HCT116 (cell line): Measurements from ENCODE around the gene ZNF497. TPM values are rescaled to one million over a fixed set of nuclear protein-coding genes. Genes with fewer than 3 reads are reported as not detected.

Source experiments
- ATAC-seq: fragments of 200-7000 bp; cut with Tn5 transposase; 2 replicates; pipeline ENCODE4 v1.9.1; 2020; ENCODE audit warnings: mild to moderate bottlenecking, moderate library complexity
- BruUV-seq: library from RNA; stranded (reverse); fragments of 400-500 nt; replicated peaks from 2 replicates; lab custom pipeline; 2021; lab: Mats Ljungman, UMichigan
- CTCF ChIA-PET: fragments of 300-600 bp; sonication (Branson Sonifier 250); formaldehyde crosslinking; loops from one replicate; lab custom pipeline; 2021; ENCODE audit warnings: antibody characterized with exemption; lab: Charles Lee
- POLR2A ChIA-PET: fragments of 300-600, 350-600 bp; sonication (Branson Sonifier 250); formaldehyde crosslinking; loops from one replicate; lab custom pipeline; 2021; ENCODE audit warnings: antibody characterized with exemption; lab: Charles Lee
- RAD21 ChIA-PET, 2 experiments: fragments of 300-600 bp; sonication (Branson Sonifier 250); formaldehyde crosslinking; loops; one replicate each; lab custom pipeline; 2023; ENCODE audit warnings: low total read pairs in 2 of 2; ENCODE audit not compliant: uncharacterized antibody in 2 of 2, unreplicated experiment in 2 of 2, low non-redundant PET in 1 of 2; lab: Charles Lee
- DNase-seq: peaks from one replicate; pipeline ENCODE4 v3.0.0-alpha.2; 2010; ENCODE audit warnings: low read depth, low spot score
- H2AFZ ChIP-seq: fragments of 200-600 bp; shearing (Covaris generic), sonication (generic); 2 replicates; pipeline ENCODE4 v1.6.1; 2017; ENCODE audit warnings: low read depth, mixed run types, mixed read lengths, antibody characterized with exemption, low read length; ENCODE audit not compliant: poor library complexity, severe bottlenecking
- H3K27ac ChIP-seq: 2 replicates; pipeline ENCODE4 v1.5.1; 2012; ENCODE audit warnings: low read depth, low read length
- H3K27me3 ChIP-seq: fragments of 200-600 bp; sonication (generic); 2 replicates; pipeline ENCODE4 v1.6.1; 2016; ENCODE audit warnings: mixed run types, low read length, mixed read lengths; ENCODE audit not compliant: insufficient read depth
- H3K36me3 ChIP-seq, 2 experiments: fragments of 200-500 bp in 1 of 2; fragments of 200-600 bp in 1 of 2; sonication (Bioruptor generic) in 1 of 2; sonication (generic) in 1 of 2; 2 replicates each; pipeline versions ENCODE4 v1.5.1 to v1.6.1; 2014 to 2016; ENCODE audit warnings: low read length in 2 of 2, inconsistent platforms in 1 of 2, mixed read lengths in 1 of 2, mixed run types in 1 of 2; ENCODE audit not compliant: insufficient read depth in 2 of 2, control insufficient read depth in 1 of 2
- H3K4me1 ChIP-seq, 2 experiments: fragments of 200-600 bp in 1 of 2; sonication (generic) in 1 of 2; 2 replicates each; pipeline versions ENCODE4 v1.5.1 to v1.6.1; 2012 to 2017; ENCODE audit warnings: low read length in 2 of 2, inconsistent platforms in 1 of 2, mild to moderate bottlenecking in 1 of 2, mixed read lengths in 1 of 2, mixed run types in 1 of 2, moderate library complexity in 1 of 2; ENCODE audit not compliant: insufficient read depth in 2 of 2, control insufficient read depth in 1 of 2
- H3K4me2 ChIP-seq: fragments of 200-600 bp; sonication (generic); 2 replicates; pipeline ENCODE4 v1.6.1; 2017; ENCODE audit warnings: mixed run types, low read length, mixed read lengths
- H3K4me3 ChIP-seq, 2 experiments: fragments of 200-600 bp in 1 of 2; sonication (generic) in 1 of 2; replicated peaks in 1 of 2; 2 replicates each; pipeline ENCODE4 v1.5.1; 2011 to 2016; ENCODE audit warnings: low read length in 2 of 2, control low read depth in 1 of 2, low read depth in 1 of 2, mild to moderate bottlenecking in 1 of 2, mixed read lengths in 1 of 2, mixed run types in 1 of 2
- H3K79me2 ChIP-seq: fragments of 200-600 bp; sonication (generic); 2 replicates; pipeline ENCODE4 v1.6.1; 2017; ENCODE audit warnings: mild to moderate bottlenecking, mixed run types, low read length, moderate library complexity, mixed read lengths; ENCODE audit not compliant: insufficient read depth
- H3K9ac ChIP-seq: fragments of 200-600 bp; sonication (generic); 2 replicates; pipeline ENCODE4 v1.6.1; 2016; ENCODE audit warnings: low read length, mixed read lengths
- H3K9me2 ChIP-seq: fragments of 200-600 bp; sonication (generic), shearing (Covaris generic); 2 replicates; pipeline ENCODE4 v1.6.1; 2017; ENCODE audit warnings: mixed run types, mild to moderate bottlenecking, moderate library complexity; ENCODE audit not compliant: insufficient read depth
- H3K9me3 ChIP-seq, 2 experiments: fragments of 200-500 bp in 1 of 2; fragments of 200-600 bp in 1 of 2; sonication (Bioruptor generic) in 1 of 2; sonication (generic) in 1 of 2; 2 replicates each; pipeline ENCODE4 v1.6.1; 2014 to 2017; ENCODE audit warnings: low read length in 2 of 2, mixed read lengths in 2 of 2, inconsistent platforms in 1 of 2, low read depth in 1 of 2, mild to moderate bottlenecking in 1 of 2, mixed run types in 1 of 2, moderate library complexity in 1 of 2; ENCODE audit not compliant: control insufficient read depth in 1 of 2, insufficient read depth in 1 of 2
- H4K20me1 ChIP-seq: fragments of 200-600 bp; sonication (generic), shearing (Covaris generic); 2 replicates; pipeline ENCODE4 v1.6.1; 2017; ENCODE audit warnings: mixed run types, mild to moderate bottlenecking, moderate library complexity; ENCODE audit not compliant: insufficient read depth
- ATF3 ChIP-seq: IDR thresholded peaks from 2 replicates; pipeline ENCODE4 v1.6.1; 2012
- CBX3 ChIP-seq: IDR thresholded peaks from 2 replicates; pipeline ENCODE4 v1.6.1; 2012; ENCODE audit warnings: low read depth
- CEBPB ChIP-seq: IDR thresholded peaks from 2 replicates; pipeline ENCODE4 v1.6.1; 2012; ENCODE audit warnings: low read depth
- EGR1 ChIP-seq: IDR thresholded peaks from 2 replicates; pipeline ENCODE4 v1.6.1; 2012; ENCODE audit warnings: low read depth
- EZH2 ChIP-seq: fragments of 200-600 bp; sonication (generic); IDR thresholded peaks from 2 replicates; pipeline ENCODE4 v1.6.1; 2017; ENCODE audit warnings: antibody characterized with exemption, mixed run types
- EZH2phosphoT487 ChIP-seq: fragments of 200-600 bp; IDR thresholded peaks from 2 replicates; pipeline ENCODE4 v1.6.1; 2018; ENCODE audit warnings: antibody characterized with exemption, borderline replicate concordance
- FOSL1 ChIP-seq: IDR thresholded peaks from 2 replicates; pipeline ENCODE4 v1.6.1; 2012; ENCODE audit warnings: low read depth
- POLR2A ChIP-seq: IDR thresholded peaks from 2 replicates; pipeline ENCODE4 v1.7.0; 2011; ENCODE audit warnings: borderline replicate concordance; ENCODE audit not compliant: insufficient read depth, insufficient read length; ENCODE audit errors: extremely low read depth
- RAD21 ChIP-seq: IDR thresholded peaks from 2 replicates; pipeline ENCODE4 v1.6.1; 2012; ENCODE audit warnings: low read depth, mild to moderate bottlenecking
- REST ChIP-seq: IDR thresholded peaks from 2 replicates; pipeline ENCODE4 v1.6.1; 2012; ENCODE audit warnings: low read depth
- SP1 ChIP-seq: IDR thresholded peaks from 2 replicates; pipeline ENCODE4 v1.6.1; 2012; ENCODE audit warnings: low read depth
- TCF7L2 ChIP-seq: IDR thresholded peaks from 2 replicates; pipeline ENCODE4 v1.7.0; 2011; ENCODE audit warnings: borderline replicate concordance, inconsistent platforms; ENCODE audit not compliant: insufficient read depth, insufficient read length; ENCODE audit errors: extremely low read depth
- YY1 ChIP-seq: IDR thresholded peaks from 2 replicates; pipeline ENCODE4 v1.6.1; 2011; ENCODE audit warnings: low read length, low read depth, moderate library complexity, mild to moderate bottlenecking; ENCODE audit not compliant: insufficient replicate concordance; ENCODE audit errors: extremely low read depth
- intact Hi-C: fragments of 100-400 bp; cut with micrococcal nuclease; formaldehyde crosslinking; loops from 2 replicates; pipeline ENCODE4 v1.10.0; 2022
- total RNA-seq: library from RNA; stranded (reverse); gene quantifications from one replicate; pipeline ENCODE4 v1.2.1, GENCODE V29; 2021; ENCODE audit not compliant: unreplicated experiment
- TF ChIP-seq, protein P1 (sequence below): IDR thresholded peaks from 2 replicates; pipeline ENCODE4 v1.6.1; 2012
- TF ChIP-seq, protein P2 (sequence below): IDR thresholded peaks from 2 replicates; pipeline ENCODE4 v1.6.1; 2011; ENCODE audit warnings: mild to moderate bottlenecking, low read length, moderate library complexity; ENCODE audit not compliant: insufficient replicate concordance; ENCODE audit errors: extremely low read depth

ZNF497 gene
- total RNA-seq, 1 experiment from 2014 or later = 5.1 TPM

DNA sequence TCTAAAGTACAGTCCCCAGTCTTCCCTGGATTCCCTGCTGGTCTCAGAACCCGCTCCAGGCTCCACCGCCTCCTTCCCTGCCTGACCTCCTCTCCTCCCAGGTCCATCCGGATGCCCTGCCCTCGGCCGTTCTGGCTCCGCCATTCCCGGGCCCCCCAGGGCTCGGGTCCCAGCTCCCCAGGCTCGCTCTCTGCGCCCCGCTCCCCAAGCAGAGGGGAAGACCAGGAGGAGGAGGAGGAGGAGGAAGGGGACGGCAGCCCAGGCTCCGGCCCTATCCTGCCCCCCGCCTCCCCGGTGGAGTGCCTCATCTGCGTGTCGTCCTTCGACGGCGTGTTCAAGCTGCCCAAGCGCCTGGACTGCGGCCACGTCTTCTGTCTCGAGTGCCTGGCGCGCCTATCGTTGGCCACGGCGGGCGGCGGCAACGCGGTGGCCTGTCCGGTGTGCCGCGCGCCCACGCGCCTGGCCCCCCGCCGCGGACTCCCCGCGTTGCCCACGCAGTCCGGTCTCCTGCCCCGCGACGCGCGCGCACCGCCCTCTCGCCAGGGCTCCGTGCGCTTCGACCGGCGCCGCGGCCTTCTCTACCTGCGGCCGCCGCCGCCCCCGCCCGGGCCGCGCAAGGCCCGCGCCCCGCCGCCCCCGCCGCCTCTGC, 33.6 kb upstream of the ZNF497 start:
- no peak overlapping the region for H2AFZ ChIP-seq
- H3K4me3 ChIP-seq = no peak overlapping the region
- H3K36me3 ChIP-seq = peaks cover 16 to 40% of the 10 kb centered on the region in 2 experiments; a peak in 3 of 4 replicates
- peaks cover 24% of the 10 kb centered on the region for H3K79me2 ChIP-seq
- TF ChIP-seq EZH2 (no peak), TCF7L2 (no peak), CBX3 (no peak), CEBPB (no peak), YY1 (no peak), EGR1 (no peak), POLR2A (no peak), ATF3 (no peak), RAD21 (no peak), REST (no peak), EZH2phosphoT487 (no peak), SP1 (no peak), FOSL1 (no peak)
- TF ChIP-seq, protein P1, sequence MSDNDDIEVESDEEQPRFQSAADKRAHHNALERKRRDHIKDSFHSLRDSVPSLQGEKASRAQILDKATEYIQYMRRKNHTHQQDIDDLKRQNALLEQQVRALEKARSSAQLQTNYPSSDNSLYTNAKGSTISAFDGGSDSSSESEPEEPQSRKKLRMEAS = no peak
- TF ChIP-seq, protein P2, sequence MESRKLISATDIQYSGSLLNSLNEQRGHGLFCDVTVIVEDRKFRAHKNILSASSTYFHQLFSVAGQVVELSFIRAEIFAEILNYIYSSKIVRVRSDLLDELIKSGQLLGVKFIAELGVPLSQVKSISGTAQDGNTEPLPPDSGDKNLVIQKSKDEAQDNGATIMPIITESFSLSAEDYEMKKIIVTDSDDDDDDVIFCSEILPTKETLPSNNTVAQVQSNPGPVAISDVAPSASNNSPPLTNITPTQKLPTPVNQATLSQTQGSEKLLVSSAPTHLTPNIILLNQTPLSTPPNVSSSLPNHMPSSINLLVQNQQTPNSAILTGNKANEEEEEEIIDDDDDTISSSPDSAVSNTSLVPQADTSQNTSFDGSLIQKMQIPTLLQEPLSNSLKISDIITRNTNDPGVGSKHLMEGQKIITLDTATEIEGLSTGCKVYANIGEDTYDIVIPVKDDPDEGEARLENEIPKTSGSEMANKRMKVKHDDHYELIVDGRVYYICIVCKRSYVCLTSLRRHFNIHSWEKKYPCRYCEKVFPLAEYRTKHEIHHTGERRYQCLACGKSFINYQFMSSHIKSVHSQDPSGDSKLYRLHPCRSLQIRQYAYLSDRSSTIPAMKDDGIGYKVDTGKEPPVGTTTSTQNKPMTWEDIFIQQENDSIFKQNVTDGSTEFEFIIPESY = no peak
- ChIA-PET RAD21 (no interaction called here), POLR2A (no interaction called here), CTCF (no interaction called here)
- no peaks in the 10 kb centered on the region for H3K9me3 ChIP-seq
- no TSS peak for BruUV-seq
- intact Hi-C loops = no loop called here
- peaks cover 20% of the 10 kb centered on the region; the same call in 1 of the 2 replicates for H4K20me1 ChIP-seq
- H3K27me3 ChIP-seq = no peaks in the 10 kb centered on the region
- no peaks in the 10 kb centered on the region for H3K9me2 ChIP-seq
- H3K4me2 ChIP-seq = peak overlapping the region; percentile 48
- DNase-seq (no peak), ATAC-seq (peak; percentile 41; the same call in 1 of the 2 replicates)
- no peak overlapping the region for H3K9ac ChIP-seq
- peak overlapping the region; percentile 36 for H3K27ac ChIP-seq
- peaks cover 27 to 55% of the 10 kb centered on the region in 2 experiments for H3K4me1 ChIP-seq
